Hepatocyte (in vitro differentiated cells): ENCODE results near the gene SPOCK2.

Source experiments
- EZH2phosphoT487 ChIP-seq: fragments of 200-600 bp; sonication (generic); IDR thresholded peaks from one replicate; pipeline ENCODE4 v1.6.1; 2018; ENCODE audit warnings: antibody characterized with exemption, mild to moderate bottlenecking, low read depth, moderate library complexity; ENCODE audit not compliant: unreplicated experiment, severe bottlenecking
- TF ChIP-seq, protein P1 (sequence below): fragments of 200-600 bp; sonication (generic); IDR thresholded peaks from 2 replicates; pipeline ENCODE4 v1.5.1; 2016; ENCODE audit warnings: antibody characterized with exemption, mild to moderate bottlenecking; ENCODE audit not compliant: poor library complexity

DNA sequence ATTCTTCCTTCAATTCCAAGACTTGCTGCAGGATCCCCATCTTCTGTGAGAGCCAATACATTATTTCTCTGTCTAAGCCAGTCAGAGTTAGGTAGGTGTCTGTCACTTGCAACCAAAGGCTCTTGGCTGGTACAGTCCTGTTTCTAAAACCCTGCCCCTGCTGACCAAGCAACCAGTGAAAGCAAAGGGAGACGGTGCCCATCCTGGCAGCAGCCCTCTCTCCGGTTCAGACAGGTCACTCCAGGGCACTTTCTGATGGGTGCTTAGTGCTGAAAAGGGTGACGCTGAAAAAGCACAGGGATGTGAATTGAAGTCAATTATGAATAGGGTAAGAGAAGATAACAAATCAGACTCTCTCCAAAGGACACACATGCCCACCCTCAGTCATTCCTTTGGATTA lies 37.5 kb downstream of the SPOCK2 start:
- TF ChIP-seq, protein P1, sequence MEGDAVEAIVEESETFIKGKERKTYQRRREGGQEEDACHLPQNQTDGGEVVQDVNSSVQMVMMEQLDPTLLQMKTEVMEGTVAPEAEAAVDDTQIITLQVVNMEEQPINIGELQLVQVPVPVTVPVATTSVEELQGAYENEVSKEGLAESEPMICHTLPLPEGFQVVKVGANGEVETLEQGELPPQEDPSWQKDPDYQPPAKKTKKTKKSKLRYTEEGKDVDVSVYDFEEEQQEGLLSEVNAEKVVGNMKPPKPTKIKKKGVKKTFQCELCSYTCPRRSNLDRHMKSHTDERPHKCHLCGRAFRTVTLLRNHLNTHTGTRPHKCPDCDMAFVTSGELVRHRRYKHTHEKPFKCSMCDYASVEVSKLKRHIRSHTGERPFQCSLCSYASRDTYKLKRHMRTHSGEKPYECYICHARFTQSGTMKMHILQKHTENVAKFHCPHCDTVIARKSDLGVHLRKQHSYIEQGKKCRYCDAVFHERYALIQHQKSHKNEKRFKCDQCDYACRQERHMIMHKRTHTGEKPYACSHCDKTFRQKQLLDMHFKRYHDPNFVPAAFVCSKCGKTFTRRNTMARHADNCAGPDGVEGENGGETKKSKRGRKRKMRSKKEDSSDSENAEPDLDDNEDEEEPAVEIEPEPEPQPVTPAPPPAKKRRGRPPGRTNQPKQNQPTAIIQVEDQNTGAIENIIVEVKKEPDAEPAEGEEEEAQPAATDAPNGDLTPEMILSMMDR, result no peak
- TF ChIP-seq EZH2phosphoT487, result no peak
